ENCODE results near the gene DNER. TPM values are rescaled to one million over a fixed set of nuclear protein-coding genes. Genes with fewer than 3 reads are reported as not detected.

The DNER gene
- polyA plus RNA-seq, 2 of the 4 experiments (the other 2 are of a cell fraction): 0.34 to 4.2 TPM

- ATAC-seq (no peak), DNase-seq (ENCODE audit: low read depth in 1 of 2, low spot score in 1 of 2) (no peak), FAIRE-seq (no peak)
- H3K4me1 ChIP-seq: peaks cover 29% of the 10 kb centered on the region
- no peaks in the 10 kb centered on the region for H3K9me3 ChIP-seq
- WGBS (ENCODE audit: missing lambda C conversion rate): 87% methylated on average over 3 of the region's 3 CpGs
- H3K4me2 ChIP-seq: no peak overlapping the region
- peak overlapping the region; percentile 89 to 95; a peak in 4 of 6 replicates for H3K27ac ChIP-seq
- ChIA-PET POLR2A (no interaction called here), CTCF (interaction anchor here (0.7 to 1.6 kb wide), 2 partner anchors 9 to 144 kb away, joined by 3 to 8 read pairs; no protein-coding TSS in a partner anchor)
- TF ChIP-seq SREBF2 (IDR thresholded peaks at IDR 0.05): no peak
- TF ChIP-seq MAX (IDR thresholded peaks at IDR 0.05): no peak
- TF ChIP-seq RFX5 (IDR thresholded peaks at IDR 0.05): no peak
- TF ChIP-seq POLR2AphosphoS2 (conservative IDR thresholded peaks at IDR 0.05; ENCODE audit: low read length): no peak
- TF ChIP-seq ATOH8 (CRISPR knock-in tag; IDR thresholded peaks at IDR 0.05; ENCODE audit: low read depth): no peak
- no peak for TF ChIP-seq BCL3 (IDR thresholded peaks at IDR 0.05)
- no peak for TF ChIP-seq TP53 (CRISPR knock-in tag; IDR thresholded peaks at IDR 0.05)
- TF ChIP-seq NR3C1 (IDR thresholded peaks at IDR 0.05): no peak
- no peak for TF ChIP-seq EHMT2 (IDR thresholded peaks at IDR 0.05; ENCODE audit: low read depth)
- no peak for TF ChIP-seq FOSB (CRISPR knock-in tag; IDR thresholded peaks at IDR 0.05)
- TF ChIP-seq KDM1A (IDR thresholded peaks at IDR 0.05; ENCODE audit: low read depth): no peak
- no peak for TF ChIP-seq FOSL2 (IDR thresholded peaks at IDR 0.05)
- TF ChIP-seq FOSL2 (CRISPR knock-in tag; IDR thresholded peaks at IDR 0.05): no peak
- no peak overlapping the region for H3K4me3 ChIP-seq
Observed at GRCh38 chr2:229443141-229443540, 271.2 kb downstream of the DNER start.

- 64% methylated on average over 6 of the region's 6 CpGs for WGBS (ENCODE audit: missing lambda C conversion rate)
- ATAC-seq (no peak), DNase-seq (ENCODE audit: low read depth in 1 of 2, low spot score in 1 of 2) (no peak), FAIRE-seq (no peak)
- Histone ChIP-seq H3K9me3 (peaks cover 6% of the 10 kb centered on the region; the same call in 1 of the 3 replicates), H3K4me3 (no peak overlapping the region), H3K27ac (peak overlapping the region in 1 of 2 experiments; percentile 1; a peak in 1 of 6 replicates), H3K4me1 (peaks cover 14% of the 10 kb centered on the region; the same call in 1 of the 3 replicates), H3K4me2 (no peak overlapping the region; the same call in 2 of the 3 replicates)
- TF ChIP-seq CEBPB (IDR thresholded peaks at IDR 0.05) (no peak), CTCF (IDR thresholded peaks at IDR 0.05) (no peak), TFCP2L1 (CRISPR knock-in tag; IDR thresholded peaks at IDR 0.05) (no peak), HOXB5 (CRISPR knock-in tag; IDR thresholded peaks at IDR 0.05) (no peak), RNF2 (IDR thresholded peaks at IDR 0.05; ENCODE audit: borderline replicate concordance, low read depth) (no peak), ELK1 (IDR thresholded peaks at IDR 0.05; ENCODE audit: low read depth, low read length) (no peak), FOXS1 (CRISPR knock-in tag; IDR thresholded peaks at IDR 0.05) (no peak), RCOR1 (IDR thresholded peaks at IDR 0.05; ENCODE audit: low read depth, low read length) (no peak), TP53 (CRISPR knock-in tag; IDR thresholded peaks at IDR 0.05) (no peak), ZFP36 (IDR thresholded peaks at IDR 0.05; ENCODE audit: borderline replicate concordance, partially characterized antibody) (no peak), HEYL (CRISPR knock-in tag; IDR thresholded peaks at IDR 0.05) (no peak), HOXB13 (CRISPR knock-in tag; IDR thresholded peaks at IDR 0.05; ENCODE audit: low read depth) (no peak), ZSCAN20 (CRISPR knock-in tag; IDR thresholded peaks at IDR 0.05) (no peak), E2F6 (IDR thresholded peaks at IDR 0.05; ENCODE audit: borderline replicate concordance, low read depth) (no peak), POLR2AphosphoS2 (conservative IDR thresholded peaks at IDR 0.05; ENCODE audit: low read length) (no peak)
- CTCF ChIA-PET: interaction anchor here (1.0 to 3.7 kb wide), 5 partner anchors 11 to 149 kb away, joined by 3 to 16 read pairs (median 3); no protein-coding TSS in a partner anchor
- POLR2A ChIA-PET: no interaction called here
Observed at GRCh38 chr2:229438430-229439159, 275.8 kb downstream of the DNER start.
